ENCODE results near the gene CXXC5.

CXXC5 gene

GRCh38 chr5:139683295-139684271 is 35.4 kb downstream of the CXXC5 start:
- no peak for DNase-seq

- DNase-seq, result no peak
Observed at GRCh38 chr5:139684350-139684880, 36.3 kb downstream of the CXXC5 start.

DNA sequence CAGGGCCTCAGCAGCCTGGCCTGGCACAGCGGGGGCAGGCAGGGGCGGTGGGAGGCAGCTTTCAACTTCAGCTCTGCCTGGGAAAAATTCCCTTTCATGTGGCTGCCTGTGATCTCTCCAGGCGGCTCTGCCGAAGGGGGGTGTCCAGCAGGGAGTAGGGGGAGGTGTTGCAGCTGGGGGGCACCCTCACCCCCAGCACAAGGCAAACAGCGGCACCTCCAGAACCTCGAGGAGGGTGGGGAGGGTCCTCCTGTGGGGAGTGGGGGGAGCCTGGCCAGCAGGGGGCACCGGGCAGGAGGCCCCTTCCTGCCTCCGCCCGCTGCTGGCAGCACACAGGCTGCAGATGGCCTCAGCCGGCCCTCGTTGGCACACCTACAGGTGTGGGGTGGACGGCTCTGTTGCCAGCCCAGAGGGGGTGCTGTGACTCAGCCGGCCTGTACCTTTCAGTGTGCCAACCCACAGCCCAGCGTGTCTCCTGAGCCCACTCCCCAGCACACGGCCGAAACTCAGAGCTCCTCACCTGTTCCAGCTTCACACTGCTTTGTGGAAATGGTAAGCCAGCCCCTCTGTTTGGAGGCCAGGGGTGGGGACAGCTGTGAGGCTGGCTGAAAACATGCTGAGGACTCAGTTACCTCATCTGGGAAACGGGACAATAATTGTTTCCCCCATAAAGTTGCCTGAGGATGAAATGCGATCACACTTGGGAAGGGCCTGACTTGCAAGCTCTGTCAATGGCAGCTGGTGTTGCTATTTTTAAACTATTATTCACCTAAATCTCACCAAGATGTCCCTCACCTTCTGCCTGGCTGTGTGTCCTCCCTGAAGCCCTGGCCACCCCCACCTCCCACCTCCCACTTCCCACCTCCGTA is 37.0 kb downstream of the CXXC5 start:
- no peak for DNase-seq

DNA sequence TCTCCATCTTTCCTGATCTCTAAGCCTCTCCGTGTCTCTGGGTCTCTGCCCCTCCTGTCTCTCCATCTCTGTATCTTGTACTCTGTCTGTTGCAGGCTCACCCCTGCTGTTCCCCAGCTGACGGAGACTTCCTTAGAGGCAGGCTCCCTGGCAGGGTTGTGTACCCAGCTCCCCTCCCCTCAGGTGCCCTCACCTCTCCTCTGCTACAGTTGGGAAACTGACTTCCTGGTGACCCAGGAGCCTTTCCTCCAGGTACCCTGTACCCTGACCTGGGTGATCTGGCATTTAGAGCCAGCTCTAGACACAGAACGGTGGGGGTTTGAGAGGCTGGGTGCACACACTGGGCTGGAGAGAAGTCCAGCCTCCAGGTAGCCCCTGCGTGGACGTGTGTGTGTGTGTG is 37.7 kb downstream of the CXXC5 start:
- no peak for DNase-seq

DNA sequence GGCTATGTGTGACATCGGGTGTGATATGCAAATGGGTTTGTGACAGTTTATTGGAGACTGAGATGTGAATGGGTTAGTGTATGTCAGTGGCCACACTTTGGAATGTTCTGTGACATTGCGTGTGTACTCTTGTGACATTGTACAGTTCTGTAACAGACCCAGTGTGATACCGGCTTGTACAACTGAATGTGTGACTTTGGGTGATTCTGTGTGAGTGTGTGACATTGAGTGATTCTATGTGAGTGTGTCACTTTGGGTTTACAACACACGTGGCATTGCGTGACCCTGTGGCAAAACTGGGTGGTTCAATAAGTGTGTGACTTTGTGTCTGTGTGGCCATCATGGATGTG is 38.2 kb downstream of the CXXC5 start:
- DNase-seq, result no peak

- DNase-seq, result no peak
Observed at GRCh38 chr5:139686706-139687441, 38.7 kb downstream of the CXXC5 start.

DNA sequence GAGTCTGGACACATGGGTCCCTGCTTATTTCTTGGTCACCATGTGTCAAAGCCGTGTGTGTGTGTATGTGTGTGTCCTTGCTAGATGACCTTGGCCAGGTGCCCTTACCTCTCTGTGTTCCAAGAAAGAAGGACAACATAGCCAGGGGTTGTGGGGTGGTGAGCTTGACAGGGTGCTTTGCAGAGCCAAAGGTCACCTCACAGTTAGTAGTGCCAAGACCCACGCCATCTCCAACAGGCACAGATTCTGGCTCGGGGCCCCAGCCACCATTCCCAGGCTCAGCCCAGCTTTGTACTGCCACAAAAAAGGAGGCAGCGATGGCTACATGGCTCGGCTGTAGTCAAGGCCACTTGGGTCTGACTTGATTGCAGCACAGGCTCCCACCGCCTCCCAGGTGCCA is 39.5 kb downstream of the CXXC5 start:
- DNase-seq, result no peak

DNA sequence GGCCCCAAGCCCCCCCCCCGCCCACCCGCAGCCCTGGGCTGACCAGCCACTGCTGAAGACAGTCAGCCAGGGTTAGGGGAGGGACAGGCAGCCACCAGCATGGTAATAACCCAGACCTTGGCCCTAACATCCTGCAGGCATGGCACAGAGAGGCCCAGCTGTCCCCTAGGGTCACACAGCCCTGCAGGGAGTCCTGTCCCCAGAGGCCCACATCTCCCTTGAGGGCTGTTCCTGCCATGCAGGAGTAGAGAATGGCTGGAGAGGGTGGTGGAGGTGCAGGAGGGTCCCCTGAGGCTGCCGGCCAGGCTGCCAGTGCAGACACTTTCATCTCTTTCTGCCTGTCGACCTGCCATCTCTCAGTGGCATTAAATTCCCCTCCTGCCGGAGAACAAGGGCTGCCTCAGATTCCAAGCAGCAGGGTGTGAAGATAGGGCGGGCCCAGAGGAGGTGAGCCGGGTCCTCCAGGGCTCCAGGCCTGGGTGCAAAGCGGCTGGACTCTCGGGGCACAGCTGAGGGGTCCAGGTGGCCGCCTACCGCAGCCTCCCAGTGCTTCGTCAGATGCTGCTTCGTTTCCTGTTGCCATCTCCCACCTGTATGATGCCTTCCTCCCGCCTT is 40.0 kb downstream of the CXXC5 start:
- DNase-seq, result no peak

DNA sequence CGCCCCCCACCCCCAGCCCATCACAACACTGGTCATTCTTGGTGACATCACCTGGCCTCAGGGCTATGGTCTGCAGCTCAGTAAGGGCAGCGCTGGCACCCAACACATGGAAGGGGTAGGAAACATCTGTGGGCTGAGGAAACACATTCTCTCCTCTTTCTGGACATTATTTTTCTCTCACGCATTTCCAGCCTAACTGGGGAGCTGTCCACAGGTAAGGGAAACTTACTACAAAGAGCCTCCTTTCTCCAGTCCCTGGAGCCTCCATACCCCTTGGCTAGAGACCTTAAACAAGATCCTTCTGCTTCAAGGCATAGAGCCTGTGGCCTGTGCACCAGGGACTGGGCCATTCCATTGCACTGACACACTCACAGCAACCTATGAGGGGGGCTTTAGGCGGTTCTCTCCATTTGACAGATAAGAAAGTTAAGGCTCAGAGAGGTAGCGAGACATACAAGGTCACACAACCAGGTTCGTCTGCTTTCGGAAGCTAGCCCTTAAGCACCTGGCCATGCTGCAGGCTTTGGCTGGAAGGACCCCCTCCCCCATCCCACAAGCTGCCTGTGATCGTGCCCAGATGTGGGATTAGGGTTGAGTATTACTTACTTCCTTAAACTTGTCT is 40.7 kb downstream of the CXXC5 start:
- no peak for DNase-seq

DNA sequence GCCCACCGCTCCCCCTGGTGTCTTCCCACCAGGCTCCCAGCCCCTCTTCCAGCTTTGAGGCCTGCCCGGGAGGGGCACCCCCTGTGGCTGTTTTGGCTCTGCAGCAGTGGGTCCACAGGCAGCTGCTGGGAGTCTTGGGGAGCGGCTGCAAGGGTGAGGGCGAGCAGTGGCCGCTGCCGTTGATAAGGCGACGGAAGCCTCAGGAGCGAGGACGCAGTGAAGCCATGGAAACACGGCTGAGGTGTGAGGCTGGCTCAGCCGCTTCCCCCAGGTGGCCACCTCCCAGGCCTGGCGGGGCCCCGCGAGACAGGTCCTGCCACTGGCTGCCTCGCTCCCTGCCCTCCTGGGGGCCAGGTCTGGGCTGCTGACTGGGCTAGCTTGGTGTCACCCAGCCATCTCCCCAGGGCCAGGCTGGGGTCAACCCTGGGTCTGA is 41.5 kb downstream of the CXXC5 start:
- DNase-seq, result no peak

GRCh38 chr5:139690064-139690802 is 42.1 kb downstream of the CXXC5 start:
- no peak for DNase-seq

DNA sequence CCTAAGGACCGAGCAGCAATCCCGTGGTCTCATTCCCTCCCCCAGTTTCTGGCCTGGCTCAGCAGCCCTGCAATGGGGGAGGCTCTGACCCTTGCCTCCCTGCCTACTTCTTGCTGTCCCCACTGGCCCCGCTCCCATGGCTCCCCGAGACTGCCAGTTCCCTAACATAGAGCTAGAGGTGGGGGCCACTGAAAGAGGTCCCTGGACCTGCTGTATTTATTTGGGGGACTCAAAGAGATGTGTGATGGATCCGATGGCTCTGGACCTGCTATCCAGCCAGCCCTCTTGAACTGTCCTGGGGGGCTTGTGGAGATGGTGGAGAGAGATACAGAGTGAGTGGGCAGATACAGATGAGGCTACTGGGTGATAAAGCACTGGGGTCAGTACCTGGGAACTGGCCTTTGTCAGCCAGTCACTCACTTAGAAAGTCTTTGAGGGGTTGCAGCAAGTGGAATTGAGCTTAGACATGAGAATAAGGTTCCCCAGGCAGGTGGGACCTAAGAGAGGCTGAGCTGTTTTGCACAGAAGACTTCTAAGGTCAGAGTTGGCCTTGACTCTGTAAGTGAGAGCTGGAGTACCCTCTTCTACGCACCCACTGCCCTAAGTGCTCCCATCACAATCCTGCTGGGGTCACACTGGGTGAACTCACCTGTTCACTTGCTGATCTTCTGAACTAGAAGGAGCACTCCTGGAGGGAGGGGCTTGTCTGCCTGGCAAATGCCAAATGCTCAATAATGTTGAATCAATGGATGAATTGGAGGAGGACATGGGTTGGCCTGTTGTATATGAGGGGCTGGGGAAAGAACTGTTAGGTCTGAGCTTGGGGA is 42.9 kb downstream of the CXXC5 start:
- no peak for DNase-seq

DNA sequence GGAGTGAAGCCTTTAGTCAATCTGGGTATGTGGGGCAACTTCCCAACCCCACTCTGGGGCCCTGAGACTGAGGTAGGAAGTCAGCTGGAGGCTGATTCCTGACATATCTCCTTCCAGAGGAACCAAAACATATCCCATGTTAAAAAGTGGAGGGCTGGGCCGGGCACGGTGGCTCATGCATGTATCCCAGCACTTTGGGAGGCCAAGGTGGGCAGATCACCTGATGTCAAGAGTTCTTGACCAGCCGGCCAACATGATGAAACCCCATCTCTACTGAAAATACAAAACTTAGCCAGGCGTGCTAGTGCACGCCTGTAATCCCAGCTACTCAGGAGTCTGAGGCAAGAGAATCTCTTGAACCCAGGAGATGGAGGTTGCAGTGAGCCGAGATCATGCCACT is 44.0 kb downstream of the CXXC5 start:
- DNase-seq, result no peak

DNA sequence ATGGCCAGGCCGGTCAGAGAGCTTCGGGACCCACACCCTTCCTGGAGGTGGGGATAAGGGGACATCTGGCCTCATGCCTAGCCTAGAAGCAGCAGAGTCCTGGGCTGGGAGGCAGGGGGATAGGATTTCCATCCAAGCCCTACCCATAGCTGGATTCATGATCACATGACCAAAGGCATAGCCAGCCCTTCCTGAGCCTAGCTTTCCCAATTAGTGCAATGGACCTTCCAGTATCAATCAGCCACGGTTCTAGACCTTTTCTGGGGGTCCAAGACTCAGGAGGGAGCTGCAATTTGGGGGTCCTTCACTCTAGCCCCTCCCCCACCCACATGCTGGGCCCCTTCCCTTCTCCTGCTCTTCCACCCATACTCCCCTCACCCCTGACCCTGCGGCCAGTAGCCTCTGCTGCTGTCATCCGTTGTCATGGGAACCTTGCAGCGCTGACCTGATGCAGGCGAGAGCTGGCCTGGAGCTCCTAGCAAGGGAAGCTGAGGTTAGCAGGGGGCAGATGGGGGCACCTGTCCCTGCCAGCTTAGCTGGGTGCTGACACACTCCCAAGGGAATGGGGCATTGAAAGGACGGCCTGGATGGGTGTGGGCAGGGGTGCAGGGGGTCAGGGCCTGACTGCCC is 44.6 kb downstream of the CXXC5 start:
- no peak for DNase-seq

GRCh38 chr5:139693676-139694364 is 45.7 kb downstream of the CXXC5 start:
- no peak for DNase-seq

- no peak for DNase-seq
Observed at GRCh38 chr5:139694556-139695177, 46.5 kb downstream of the CXXC5 start.

DNA sequence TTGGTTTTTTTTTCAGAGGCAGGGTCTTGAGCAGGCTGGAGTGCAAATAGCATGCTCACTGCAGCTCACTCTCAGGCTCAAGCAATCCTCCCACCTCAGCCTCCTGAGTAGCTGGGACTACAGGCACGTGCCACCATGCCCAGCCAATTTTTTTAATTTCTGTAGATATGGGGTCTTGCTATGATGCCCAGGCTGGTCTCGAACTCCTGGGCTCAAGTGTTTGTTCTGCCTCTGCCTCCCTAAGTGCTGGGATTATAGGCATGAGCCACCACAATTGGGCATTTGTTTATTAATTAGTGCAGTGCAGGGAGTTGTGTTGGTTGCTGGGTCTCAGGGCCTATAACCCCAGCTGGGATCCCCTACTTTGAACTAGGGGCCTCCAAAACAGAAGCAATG is 47.0 kb downstream of the CXXC5 start:
- DNase-seq, result no peak

GRCh38 chr5:139696167-139696893 is 48.2 kb downstream of the CXXC5 start:
- no peak for DNase-seq
